Trophoblast cell (in vitro differentiated cells and primary cell): Measurements from ENCODE around the gene ZNF629.
A peak's percentile ranks its signal among the peaks of the same experiment; 100 is the strongest.

Experiments used
- DNase-seq, 2 donors: peaks; one replicate each; pipeline ENCODE4 v3.0.0-alpha.2; 2016
- H2AFZ ChIP-seq: 2 replicates; pipeline ENCODE4 v1.6.1; 2013; ENCODE audit warnings: low read length, moderate library complexity, mild to moderate bottlenecking; ENCODE audit not compliant: insufficient read depth, poor library complexity
- H2AK5ac ChIP-seq: 2 replicates; pipeline ENCODE4 v1.6.1; 2013; ENCODE audit warnings: mild to moderate bottlenecking, low read length
- H2BK120ac ChIP-seq: 2 replicates; pipeline ENCODE4 v1.6.1; 2013; ENCODE audit warnings: low read length, mild to moderate bottlenecking, moderate library complexity; ENCODE audit not compliant: insufficient read depth, poor library complexity
- H2BK12ac ChIP-seq: 2 replicates; pipeline ENCODE4 v1.6.1; 2013; ENCODE audit warnings: mild to moderate bottlenecking, low read length, moderate library complexity
- H2BK5ac ChIP-seq: 2 replicates; pipeline ENCODE4 v1.6.1; 2013; ENCODE audit warnings: low read length, low read depth, moderate library complexity, mild to moderate bottlenecking; ENCODE audit not compliant: poor library complexity
- H3K14ac ChIP-seq: 2 replicates; pipeline ENCODE4 v1.6.1; 2013; ENCODE audit warnings: mild to moderate bottlenecking, low read length
- H3K18ac ChIP-seq: 2 replicates; pipeline ENCODE4 v1.6.1; 2013; ENCODE audit warnings: mild to moderate bottlenecking, low read length
- H3K23ac ChIP-seq: 2 replicates; pipeline ENCODE4 v1.6.1; 2013; ENCODE audit warnings: low read length
- H3K27ac ChIP-seq: 2 replicates; pipeline ENCODE4 v1.5.1; 2013; ENCODE audit warnings: low read depth, mild to moderate bottlenecking, inconsistent platforms, low read length, moderate library complexity
- H3K27me3 ChIP-seq: 2 replicates; pipeline ENCODE4 v1.6.1; 2013; ENCODE audit warnings: inconsistent platforms, mild to moderate bottlenecking, low read length, moderate library complexity; ENCODE audit not compliant: insufficient read depth
- H3K36me3 ChIP-seq, 2 experiments: 1 replicate in 1 of 2; 2 replicates in 1 of 2; pipeline ENCODE4 v1.6.1; 2013; ENCODE audit warnings: low read length in 2 of 2, mild to moderate bottlenecking in 2 of 2, moderate library complexity in 1 of 2; ENCODE audit not compliant: insufficient read depth in 2 of 2, control insufficient read depth in 1 of 2
- H3K4ac ChIP-seq: 2 replicates; pipeline ENCODE4 v1.6.1; 2013; ENCODE audit warnings: low read depth, mild to moderate bottlenecking, low read length, moderate library complexity
- H3K4me1 ChIP-seq, 2 experiments: 1 replicate in 1 of 2; 2 replicates in 1 of 2; pipeline ENCODE4 v1.6.1; 2013; ENCODE audit warnings: low read length in 2 of 2, mild to moderate bottlenecking in 2 of 2, moderate library complexity in 1 of 2; ENCODE audit not compliant: insufficient read depth in 2 of 2, control insufficient read depth in 1 of 2
- H3K4me2 ChIP-seq: 2 replicates; pipeline ENCODE4 v1.6.1; 2013; ENCODE audit warnings: inconsistent platforms, mild to moderate bottlenecking, low read length, moderate library complexity
- H3K4me3 ChIP-seq: 2 replicates; pipeline ENCODE4 v1.5.1; 2013; ENCODE audit warnings: mild to moderate bottlenecking, low read depth, low read length, inconsistent platforms
- H3K79me1 ChIP-seq: one replicate; pipeline ENCODE4 v1.6.1; 2013; ENCODE audit warnings: low read length
- H3K79me2 ChIP-seq: 2 replicates; pipeline ENCODE4 v1.6.1; 2013; ENCODE audit warnings: low read length, mild to moderate bottlenecking; ENCODE audit not compliant: control insufficient read depth, insufficient read depth, poor library complexity
- H3K9ac ChIP-seq: 2 replicates; pipeline ENCODE4 v1.6.1; 2013; ENCODE audit warnings: mild to moderate bottlenecking, low read length
- H3K9me3 ChIP-seq: 2 replicates; pipeline ENCODE4 v1.6.1; 2013; ENCODE audit warnings: low read depth, mild to moderate bottlenecking, control low read depth, inconsistent platforms, low read length; ENCODE audit not compliant: insufficient read depth
- H4K12ac ChIP-seq: 2 replicates; pipeline ENCODE4 v1.6.1; 2013; ENCODE audit warnings: low read depth, mild to moderate bottlenecking, low read length, moderate library complexity
- H4K8ac ChIP-seq: 2 replicates; pipeline ENCODE4 v1.6.1; 2013; ENCODE audit warnings: low read depth, mild to moderate bottlenecking, low read length, moderate library complexity
- H4K91ac ChIP-seq: one replicate; pipeline ENCODE4 v1.6.1; 2013; ENCODE audit warnings: low read depth, mild to moderate bottlenecking, low read length, moderate library complexity
- WGBS: extraction: QIAGEN DNeasy Blood & Tissue Kit; methylation state at CpG from one replicate; pipeline ENCODE4 v1.1.7; 2013; ENCODE audit warnings: missing lambda C conversion rate; ENCODE audit not compliant: insufficient read length, insufficient coverage; ENCODE audit errors: extremely low coverage; 5-methylcytosine and 5-hydroxymethylcytosine counted together

ZNF629 gene

GRCh38 chr16:30760577-30761426 is 26.2 kb downstream of the ZNF629 start:
- Histone ChIP-seq H3K79me2 (peaks cover 15% of the 10 kb centered on the region), H4K12ac (no peak overlapping the region), H3K4me2 (peak overlapping the region; percentile 95), H2BK120ac (no peak overlapping the region), H3K9ac (peak overlapping the region; percentile 28), H3K9me3 (no peaks in the 10 kb centered on the region), H2AK5ac (no peak overlapping the region), H3K4me1 (peaks cover 13 to 16% of the 10 kb centered on the region in 2 experiments), H3K4ac (no peak overlapping the region), H3K18ac (no peak overlapping the region), H3K36me3 (peaks cover 58 to 67% of the 10 kb centered on the region in 2 experiments), H3K27ac (no peak overlapping the region), H4K91ac (no peak overlapping the region), H4K8ac (no peak overlapping the region), H3K79me1 (peaks cover 10% of the 10 kb centered on the region), H2BK12ac (no peak overlapping the region), H2BK5ac (no peak overlapping the region), H3K4me3 (peak overlapping the region; percentile 82), H3K14ac (no peak overlapping the region), H2AFZ (peak overlapping the region; percentile 30), H3K23ac (no peak overlapping the region), H3K27me3 (no peaks in the 10 kb centered on the region)
- DNase-seq: no peak
- no CpG with 5 or more reads among the region's 26 CpGs for WGBS

- Histone ChIP-seq H3K79me1 (peaks cover 10% of the 10 kb centered on the region), H3K36me3 (peaks cover 58 to 62% of the 10 kb centered on the region in 2 experiments), H3K23ac (no peak overlapping the region), H3K14ac (no peak overlapping the region), H3K27me3 (no peaks in the 10 kb centered on the region), H2BK5ac (no peak overlapping the region), H3K4me2 (no peak overlapping the region), H3K9ac (no peak overlapping the region), H3K18ac (no peak overlapping the region), H4K12ac (no peak overlapping the region), H4K91ac (no peak overlapping the region), H4K8ac (no peak overlapping the region), H3K79me2 (peaks cover 15% of the 10 kb centered on the region), H3K27ac (no peak overlapping the region), H2BK12ac (no peak overlapping the region), H2AK5ac (no peak overlapping the region), H2BK120ac (no peak overlapping the region), H3K4me1 (peaks cover 13 to 16% of the 10 kb centered on the region in 2 experiments), H3K4me3 (no peak overlapping the region), H3K9me3 (no peaks in the 10 kb centered on the region), H2AFZ (no peak overlapping the region), H3K4ac (no peak overlapping the region)
- no CpG with 5 or more reads among the region's 7 CpGs for whole genome bisulfite sequencing
- no peak for DNase-seq
These were observed 26.9 kb downstream of the ZNF629 start for GRCh38 chr16:30760001-30760559.

GRCh38 chr16:30758988-30759491 is 28.0 kb downstream of the ZNF629 start:
- Histone ChIP-seq H3K27ac (no peak overlapping the region), H3K79me1 (peaks cover 10% of the 10 kb centered on the region), H3K4me3 (no peak overlapping the region), H3K23ac (no peak overlapping the region), H3K18ac (no peak overlapping the region), H3K14ac (no peak overlapping the region), H2BK120ac (no peak overlapping the region), H4K12ac (no peak overlapping the region), H4K91ac (no peak overlapping the region), H2AFZ (no peak overlapping the region), H3K36me3 (peaks cover 53 to 61% of the 10 kb centered on the region in 2 experiments), H2AK5ac (no peak overlapping the region), H4K8ac (no peak overlapping the region), H3K9ac (no peak overlapping the region), H3K4ac (no peak overlapping the region), H2BK5ac (no peak overlapping the region), H3K4me1 (peaks cover 13 to 16% of the 10 kb centered on the region in 2 experiments), H3K4me2 (no peak overlapping the region), H3K27me3 (no peaks in the 10 kb centered on the region), H3K9me3 (no peaks in the 10 kb centered on the region), H3K79me2 (peaks cover 15% of the 10 kb centered on the region), H2BK12ac (no peak overlapping the region)
- DNase-seq: no peak
- WGBS: no CpG with 5 or more reads among the region's 10 CpGs

- peaks cover 55 to 63% of the 10 kb centered on the region in 2 experiments for H3K36me3 ChIP-seq
- H3K23ac ChIP-seq: no peak overlapping the region
- H3K9ac ChIP-seq: no peak overlapping the region
- peak overlapping the region; percentile 2 for H4K12ac ChIP-seq
- no peaks in the 10 kb centered on the region for H3K9me3 ChIP-seq
- no peak overlapping the region for H2AK5ac ChIP-seq
- no peak overlapping the region for H4K8ac ChIP-seq
- no peak overlapping the region for H3K18ac ChIP-seq
- H3K27ac ChIP-seq: no peak overlapping the region
- no peak for DNase-seq
- no peak overlapping the region for H2BK120ac ChIP-seq
- H3K27me3 ChIP-seq: no peaks in the 10 kb centered on the region
- H4K91ac ChIP-seq: no peak overlapping the region
- H3K4me3 ChIP-seq: no peak overlapping the region
- H2BK12ac ChIP-seq: no peak overlapping the region
- no CpG with 5 or more reads among the region's 7 CpGs for WGBS
- H2AFZ ChIP-seq: no peak overlapping the region
- peaks cover 5% of the 10 kb centered on the region for H3K79me2 ChIP-seq
- no peak overlapping the region for H2BK5ac ChIP-seq
- H3K79me1 ChIP-seq: peaks cover 6% of the 10 kb centered on the region
- no peak overlapping the region for H3K4ac ChIP-seq
- no peak overlapping the region for H3K4me2 ChIP-seq
- H3K14ac ChIP-seq: no peak overlapping the region
- H3K4me1 ChIP-seq: peaks cover 4 to 8% of the 10 kb centered on the region in 2 experiments
These were observed 29.7 kb downstream of the ZNF629 start for GRCh38 chr16:30757316-30757715.
